ENCODE measurements around the gene TXNIP.
A peak's percentile ranks its signal among the peaks of the same experiment; 100 is the strongest.

TXNIP gene

DNA sequence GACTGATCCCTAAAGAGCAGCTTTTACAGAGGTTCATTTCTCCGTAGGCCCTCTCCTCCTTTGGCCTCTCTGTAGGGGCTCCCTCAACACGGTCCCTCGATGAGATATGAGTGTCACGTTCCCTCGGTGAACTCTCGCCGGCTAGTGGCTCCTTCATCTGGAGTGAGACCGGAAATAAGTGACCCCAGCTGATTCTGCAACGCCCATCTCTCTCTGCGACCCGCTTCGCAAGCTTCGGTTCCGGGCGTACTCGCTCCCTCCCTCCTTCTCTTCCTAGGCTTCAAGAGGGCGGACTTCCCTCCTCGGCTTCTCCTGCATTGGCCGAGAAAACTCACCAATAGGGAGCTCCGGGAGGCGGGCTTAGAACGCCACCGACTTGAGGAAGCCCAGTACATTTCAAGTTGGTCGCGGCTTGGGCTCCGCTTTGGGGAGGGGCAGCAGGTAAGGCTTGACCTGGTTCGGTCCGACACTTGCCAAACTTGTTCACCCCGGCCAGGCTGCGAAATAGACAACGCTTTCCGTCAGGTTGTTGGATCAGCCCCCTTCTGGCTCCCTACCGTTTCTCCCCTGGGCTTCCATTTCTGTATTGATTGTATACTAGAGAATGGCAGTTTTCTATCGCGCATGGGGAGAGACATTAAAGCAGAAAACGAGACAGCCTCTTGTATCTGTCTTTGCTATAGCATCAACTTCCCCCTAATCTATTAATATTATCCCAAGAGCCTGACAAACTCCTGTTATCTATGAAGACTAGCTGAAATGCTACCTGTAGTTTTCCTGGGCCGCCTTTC, 31.9 kb downstream of the TXNIP start, which contains the start of the genes ANKRD34A and POLR3GL:
TSS of gene ANKRD34A (minus strand) at position 248 of the 791 bp plus-strand sequence. CDS start 2,816 bp downstream, outside the sequence.
TSS of gene POLR3GL (plus strand) at position 363 of the 791 bp plus-strand sequence. CDS start 10,176 bp downstream, outside the sequence.
- peak; percentile 57 to 90 (median 74) for DNase-seq (ENCODE audit: low read depth in 4 of 4, low spot score in 1 of 4)

DNA sequence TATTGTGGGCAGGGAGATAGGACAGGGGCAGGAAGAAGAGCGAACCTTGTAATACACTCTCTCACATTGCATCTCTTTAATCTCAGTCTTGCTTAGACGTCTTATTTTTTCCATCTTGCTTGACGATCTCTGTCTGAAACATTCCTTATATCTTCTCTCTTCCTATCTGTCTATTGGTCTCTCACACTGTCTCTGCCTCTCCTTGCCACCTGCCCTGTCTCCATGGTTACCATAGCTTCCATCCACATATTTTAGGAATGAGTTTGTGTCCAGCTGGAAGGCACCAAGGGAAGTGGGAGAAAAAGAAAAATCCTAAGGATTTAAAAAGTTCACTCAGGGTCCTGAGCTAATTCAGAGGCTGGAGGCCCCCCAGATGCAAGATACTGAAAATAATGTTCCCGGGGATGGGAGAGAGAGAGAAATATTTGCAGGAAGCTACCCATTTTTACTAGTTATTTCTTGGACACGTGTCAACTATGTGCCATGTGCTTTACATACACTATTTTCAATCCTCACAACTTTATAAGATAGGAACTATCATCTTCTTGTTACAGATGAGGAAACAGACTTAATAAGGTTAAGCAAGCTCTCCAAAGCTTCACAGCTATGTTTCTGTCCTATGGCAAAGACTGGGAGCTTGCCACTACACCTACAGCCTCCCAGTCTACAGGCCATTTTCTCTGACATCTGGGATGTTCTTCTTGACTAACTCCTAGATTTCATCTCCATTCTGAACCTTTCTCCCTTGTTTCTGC, 32.9 kb downstream of the TXNIP start:
- no peak for DNase-seq (ENCODE audit: low read depth in 4 of 4, low spot score in 1 of 4)

DNA sequence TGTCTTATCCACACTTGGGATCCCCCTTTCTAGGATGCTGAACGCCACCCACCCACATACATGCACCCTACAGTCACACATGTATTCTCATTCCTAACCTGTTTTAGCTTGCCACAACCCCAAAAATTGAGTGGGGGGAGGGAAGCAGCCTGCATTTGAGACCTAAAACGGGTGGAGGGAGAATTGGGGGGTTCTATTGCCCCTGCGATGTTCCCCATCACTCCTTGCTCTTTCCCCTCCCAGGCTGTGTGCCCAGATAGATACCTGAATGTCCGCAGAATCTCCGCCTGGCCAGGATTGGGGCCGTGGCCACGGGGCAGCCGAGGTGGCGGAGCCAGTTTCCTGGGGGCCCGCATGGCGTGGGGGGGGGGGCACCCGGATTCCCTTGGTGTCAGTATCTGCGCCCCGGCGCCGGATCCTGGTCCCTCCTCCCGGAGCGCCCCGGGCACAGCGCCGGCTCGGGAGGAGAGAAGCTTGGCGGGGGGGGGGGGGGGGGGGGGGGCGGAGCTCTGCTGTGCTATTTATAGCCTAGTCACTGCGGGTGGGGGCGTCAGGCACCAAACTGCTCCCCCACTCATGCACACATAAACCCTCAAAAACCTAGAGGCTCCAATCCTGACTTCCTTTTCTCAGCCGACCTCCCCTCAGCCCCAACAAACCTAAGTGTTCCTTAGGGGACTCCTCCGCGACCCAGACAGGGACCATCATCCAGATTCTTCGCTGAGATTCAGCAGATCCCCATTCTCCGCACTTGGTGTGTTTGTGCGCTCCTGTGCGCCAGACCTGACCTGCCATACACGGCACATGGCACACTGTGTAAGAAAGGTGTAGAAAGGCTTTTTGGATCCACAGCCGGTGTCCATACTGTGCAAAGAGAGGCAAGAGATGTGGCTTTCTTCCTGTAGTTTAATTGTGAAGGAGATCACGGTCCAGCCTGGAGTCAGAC, 33.9 kb downstream of the TXNIP start:
- no peak for DNase-seq (ENCODE audit: low read depth in 4 of 4, low spot score in 1 of 4)

DNA sequence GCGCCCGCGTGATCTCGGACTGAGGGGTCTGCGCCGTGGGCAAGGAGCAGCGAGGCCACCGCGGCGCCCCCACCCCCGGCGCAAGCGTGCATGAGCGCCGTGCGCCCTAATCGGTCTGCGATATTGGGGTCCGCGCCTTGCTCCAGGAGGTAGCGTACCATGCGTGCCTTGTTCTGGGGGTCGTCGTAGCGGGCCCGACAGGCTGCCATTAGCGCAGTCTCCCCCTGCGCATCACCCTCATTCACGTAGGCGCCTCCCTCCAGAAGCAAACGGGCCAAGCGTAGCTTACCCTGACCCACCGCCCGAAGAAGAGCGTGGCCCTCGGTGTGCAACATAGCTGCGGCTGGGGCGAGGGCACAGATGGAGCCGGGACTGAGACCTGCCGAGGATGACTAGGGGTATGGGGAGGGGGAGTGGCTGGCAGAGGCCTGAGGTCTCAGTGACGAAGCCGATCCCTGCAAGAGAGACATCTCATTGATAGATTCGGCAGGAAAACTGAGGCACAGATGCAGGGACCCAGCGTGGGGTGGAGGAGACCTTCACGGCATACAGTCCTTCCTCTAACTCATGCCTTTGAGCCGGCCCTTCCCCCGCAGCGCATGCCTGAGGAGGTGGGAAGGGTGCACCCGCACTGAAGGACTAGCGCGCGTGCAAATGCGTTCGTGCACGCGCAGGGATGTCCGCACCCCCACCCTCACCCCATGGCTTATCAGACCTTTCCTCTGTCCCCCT, 34.8 kb downstream of the TXNIP start:
- DNase-seq (ENCODE audit: low read depth in 4 of 4, low spot score in 1 of 4) = peak in 1 of 4 experiments; percentile 57

DNA sequence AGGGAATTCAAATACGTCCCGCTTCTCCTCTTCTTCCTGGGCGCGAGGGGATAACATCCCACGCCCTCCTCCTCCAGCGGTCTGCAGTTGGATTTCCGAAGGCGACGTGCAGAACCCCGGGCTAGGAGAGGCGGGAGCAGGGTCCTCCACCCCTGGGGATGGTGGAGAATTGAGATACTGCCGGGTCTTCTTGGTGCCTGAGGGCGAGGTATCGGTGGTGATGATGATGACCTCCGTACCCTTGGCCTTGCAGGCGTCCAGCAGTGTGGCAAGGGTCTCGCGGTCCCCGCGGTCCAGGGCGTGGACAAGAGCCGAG, 35.3 kb downstream of the TXNIP start:
- DNase-seq (ENCODE audit: low read depth in 4 of 4, low spot score in 1 of 4) = no peak

DNA sequence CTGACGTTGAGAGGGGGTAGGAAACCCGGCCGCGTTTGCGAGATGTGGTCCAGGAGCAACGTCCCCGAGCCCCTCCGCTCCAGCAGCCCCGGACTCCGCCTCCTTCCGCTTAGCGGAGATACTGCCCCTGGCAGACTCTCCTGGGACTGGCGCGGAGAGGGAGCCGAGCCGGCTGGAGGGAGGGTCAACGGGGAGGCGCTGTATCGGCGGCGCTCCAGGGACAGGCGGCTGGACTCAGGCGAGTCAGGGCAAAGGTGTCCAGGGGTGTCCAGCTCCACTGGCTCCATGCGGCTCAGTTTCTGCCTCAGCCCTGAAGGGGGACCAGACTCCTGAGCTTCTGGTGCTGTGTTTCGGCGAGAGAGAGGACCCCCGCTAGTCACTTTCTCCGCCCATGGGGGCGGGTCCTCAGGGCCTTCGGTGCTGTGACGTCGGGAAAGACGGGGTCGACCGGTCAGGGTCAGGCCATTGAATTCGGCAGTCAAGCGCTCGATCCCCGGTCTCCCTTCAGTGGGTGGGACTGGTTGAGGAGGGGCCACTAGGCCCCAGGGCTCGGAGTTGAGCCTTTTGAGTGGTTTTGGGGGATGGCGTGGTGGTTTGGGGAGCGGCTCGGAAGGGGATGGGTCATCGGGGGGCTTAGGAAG, 35.8 kb downstream of the TXNIP start:
- DNase-seq (ENCODE audit: low read depth in 4 of 4, low spot score in 1 of 4) = no peak

DNA sequence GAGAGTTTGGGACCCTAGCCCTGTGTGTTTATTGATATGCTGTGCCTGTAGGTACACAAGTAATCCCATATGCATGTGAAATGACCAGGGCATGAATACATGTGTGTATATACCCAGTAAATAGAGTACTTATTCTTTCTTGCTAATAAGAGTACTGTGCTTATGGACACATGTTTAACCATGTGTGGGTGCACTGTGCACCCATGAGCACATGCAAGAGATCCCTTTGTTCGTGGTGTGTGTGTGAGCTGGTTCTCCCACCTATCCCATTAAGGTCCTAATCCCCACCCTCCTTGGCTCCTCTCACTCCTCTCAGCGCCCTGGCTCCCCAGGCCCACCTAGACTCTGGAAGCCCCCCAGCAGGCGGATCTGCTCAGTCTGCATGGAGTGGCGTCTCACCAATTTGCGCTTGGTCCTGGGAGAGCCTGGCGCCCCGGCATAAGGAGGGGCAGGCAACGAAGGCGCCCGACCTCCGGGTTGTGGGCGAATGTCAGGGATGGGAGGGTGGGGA, 36.4 kb downstream of the TXNIP start:
- no peak for DNase-seq (ENCODE audit: low read depth in 4 of 4, low spot score in 1 of 4)

DNA sequence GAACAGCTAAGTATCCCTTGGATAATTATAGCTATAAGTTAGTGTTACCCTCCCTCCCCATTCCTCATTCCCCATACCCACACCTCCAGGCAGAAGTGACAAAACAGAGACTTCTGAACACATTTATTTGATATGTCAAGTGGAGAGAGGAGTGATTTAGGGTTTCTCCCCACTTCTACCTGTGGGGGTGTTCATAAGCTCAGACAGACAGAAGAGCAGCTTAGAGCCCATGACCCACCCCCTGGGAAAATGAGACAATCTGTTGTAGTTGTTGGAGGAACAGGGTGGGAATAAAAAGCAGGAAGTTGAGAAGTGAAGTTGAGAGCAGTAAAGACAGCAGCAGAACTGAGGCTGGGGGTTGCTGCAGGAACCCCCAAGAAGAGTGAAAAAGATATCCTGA, 37.0 kb downstream of the TXNIP start:
- DNase-seq (ENCODE audit: low read depth in 4 of 4, low spot score in 1 of 4) = no peak

DNA sequence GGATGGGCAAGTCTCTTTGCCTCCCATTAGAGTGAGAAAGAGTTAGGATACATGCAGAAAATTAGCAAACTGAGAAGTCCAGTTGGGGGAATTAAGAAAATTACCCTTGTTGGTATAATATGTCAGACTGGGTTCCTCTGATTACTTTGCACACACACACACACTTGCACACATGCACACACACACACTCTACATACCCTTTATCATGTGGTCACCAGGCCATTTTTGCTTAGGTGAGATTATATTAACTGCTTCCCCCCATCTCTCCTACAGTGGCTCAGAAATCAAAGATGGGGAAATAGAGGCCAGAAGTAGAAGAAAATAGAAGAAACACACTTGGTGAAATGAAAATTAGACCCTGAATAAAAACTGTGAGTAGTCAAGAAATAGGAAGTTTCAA, 37.6 kb downstream of the TXNIP start:
- no peak for DNase-seq (ENCODE audit: low read depth in 4 of 4, low spot score in 1 of 4)

DNA sequence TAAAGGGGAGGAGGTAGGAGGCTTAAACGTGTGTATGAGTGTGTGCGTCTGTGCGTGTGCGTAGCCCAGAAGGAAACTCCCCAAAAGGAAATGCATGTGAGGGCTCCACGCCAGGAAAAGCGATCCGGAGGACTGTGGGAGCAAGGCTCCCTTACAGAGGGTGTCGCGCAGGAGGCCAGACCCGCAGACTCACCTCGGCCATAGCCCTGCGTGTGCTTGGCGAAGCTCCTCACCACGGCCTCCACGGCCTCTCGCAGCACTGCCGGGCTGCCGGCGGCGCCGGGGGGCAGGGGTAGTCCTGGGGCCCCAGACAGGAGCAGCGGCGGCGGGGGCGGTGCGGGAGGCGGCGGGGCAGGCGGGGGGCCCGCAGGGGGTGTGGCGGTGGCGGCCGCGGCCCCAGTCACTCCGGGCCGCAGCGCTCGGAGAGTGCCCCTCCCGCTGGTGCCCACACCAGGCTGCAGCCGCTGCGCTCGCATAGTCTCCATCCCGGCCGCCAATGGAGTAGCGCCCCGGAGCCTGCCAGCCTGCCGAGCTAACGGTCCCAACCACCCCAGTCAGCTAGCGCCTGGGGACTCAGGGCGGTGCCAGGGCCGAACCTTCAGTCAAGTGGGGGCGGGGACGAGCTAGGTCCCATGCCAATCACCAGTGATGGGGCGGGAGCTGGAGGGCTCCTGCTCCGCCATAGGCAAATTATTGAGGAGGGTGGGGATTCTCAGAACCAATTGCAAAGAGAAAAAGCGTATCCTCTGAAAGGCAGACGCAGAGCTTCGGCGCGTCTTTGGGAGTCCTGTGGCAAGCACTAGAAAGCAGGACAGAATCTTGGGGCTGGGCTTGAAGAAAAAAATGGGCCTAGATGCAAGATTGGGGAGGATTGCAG, 38.7 kb downstream of the TXNIP start, which contains the start of gene LIX1L:
TSS of gene LIX1L (minus strand) at position 575 of the 877 bp plus-strand sequence. CDS start at position 485, 90 bp downstream.
- DNase-seq (ENCODE audit: low read depth in 4 of 4, low spot score in 1 of 4) = peak; percentile 86 to 94 (median 89)

DNA sequence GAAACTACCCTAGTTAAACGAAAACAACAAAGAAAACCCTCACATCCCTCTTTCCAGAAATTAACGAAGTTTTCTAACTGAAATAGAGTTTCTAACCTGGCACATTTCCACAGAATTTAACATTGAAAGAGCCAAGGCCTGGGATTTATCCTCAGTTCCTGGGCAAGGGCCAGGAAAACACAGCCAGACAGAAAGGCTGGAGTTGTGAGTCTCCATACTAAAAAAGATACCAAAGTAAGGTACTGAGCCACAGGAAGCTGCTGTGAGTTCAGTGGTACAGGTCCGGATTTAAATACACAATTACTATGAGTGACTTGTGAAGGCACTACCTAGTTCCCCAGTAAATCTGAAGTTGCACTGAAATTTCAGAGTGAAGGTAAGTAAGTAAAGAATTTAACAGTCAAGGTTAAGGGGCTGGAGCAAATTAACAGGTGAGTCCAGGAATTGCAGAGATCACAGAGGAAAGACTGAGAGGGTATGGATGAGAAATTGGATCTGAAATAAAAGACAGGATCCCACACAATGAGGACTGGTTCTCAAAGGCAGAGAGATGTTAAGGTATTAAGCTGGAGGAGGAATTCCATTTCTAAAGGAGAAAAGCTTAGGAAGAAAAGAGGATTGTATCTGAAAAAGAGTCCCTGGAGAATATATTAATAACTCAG, 39.5 kb downstream of the TXNIP start:
- no peak for DNase-seq (ENCODE audit: low read depth in 4 of 4, low spot score in 1 of 4)

DNA sequence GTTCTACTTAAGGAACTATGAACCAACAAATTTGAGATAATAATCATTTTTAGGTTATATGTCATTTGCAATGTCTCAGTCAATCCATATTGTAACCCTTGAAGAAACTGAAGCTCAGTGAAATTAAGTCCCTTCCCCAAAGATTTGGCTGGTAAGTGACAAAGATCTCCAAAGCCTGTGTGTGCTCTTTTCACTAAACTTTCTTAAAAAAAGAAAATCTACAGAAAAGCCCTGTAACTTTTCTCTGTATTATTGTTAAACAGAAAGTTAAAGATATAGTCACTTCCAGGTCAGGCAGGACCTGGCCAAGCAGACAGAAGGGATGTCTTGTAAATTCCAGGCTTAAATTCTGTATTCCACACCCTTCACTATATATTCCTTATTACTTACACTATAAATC, 40.0 kb downstream of the TXNIP start:
- DNase-seq (ENCODE audit: low read depth in 4 of 4, low spot score in 1 of 4) = no peak

DNA sequence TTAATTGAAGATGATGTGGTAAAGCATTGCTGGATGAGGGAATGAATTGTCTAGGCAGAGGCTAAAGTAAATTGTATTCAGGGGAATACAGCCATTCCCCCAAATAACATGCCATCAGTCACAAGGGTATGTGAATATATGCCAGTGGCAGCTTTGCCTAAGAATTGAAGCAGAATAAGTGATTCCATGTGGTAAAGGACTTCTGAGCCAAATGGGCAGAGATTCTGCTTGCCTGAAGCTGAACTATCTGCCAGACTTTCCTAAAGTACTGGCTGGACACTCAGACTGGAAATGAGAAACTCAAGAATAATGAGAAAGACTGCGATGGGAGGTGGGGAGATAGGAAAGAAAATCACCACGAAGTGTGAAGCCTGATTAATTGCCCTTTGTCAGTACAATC, 40.9 kb downstream of the TXNIP start:
- DNase-seq (ENCODE audit: low read depth in 4 of 4, low spot score in 1 of 4) = no peak

DNA sequence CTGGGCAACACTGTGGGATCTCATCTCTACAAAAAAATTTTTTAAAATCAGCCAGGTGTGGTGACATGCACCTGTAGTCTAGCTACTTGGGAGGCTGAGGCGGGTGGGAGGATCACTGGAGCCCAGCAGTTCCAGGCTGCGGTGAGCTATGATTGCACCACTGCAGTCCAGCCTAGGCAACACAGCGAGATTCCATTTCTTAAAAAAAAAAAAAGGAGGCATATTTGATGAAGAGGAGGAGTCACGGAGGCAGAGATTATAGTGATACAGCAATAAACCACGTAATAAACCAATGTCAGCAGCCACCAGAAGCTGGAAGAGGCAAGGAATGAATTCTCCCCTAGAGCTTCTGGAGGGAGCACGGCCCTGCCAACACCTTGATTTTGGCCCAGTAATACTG, 42.5 kb downstream of the TXNIP start:
- DNase-seq (ENCODE audit: low read depth in 4 of 4, low spot score in 1 of 4) = no peak

DNA sequence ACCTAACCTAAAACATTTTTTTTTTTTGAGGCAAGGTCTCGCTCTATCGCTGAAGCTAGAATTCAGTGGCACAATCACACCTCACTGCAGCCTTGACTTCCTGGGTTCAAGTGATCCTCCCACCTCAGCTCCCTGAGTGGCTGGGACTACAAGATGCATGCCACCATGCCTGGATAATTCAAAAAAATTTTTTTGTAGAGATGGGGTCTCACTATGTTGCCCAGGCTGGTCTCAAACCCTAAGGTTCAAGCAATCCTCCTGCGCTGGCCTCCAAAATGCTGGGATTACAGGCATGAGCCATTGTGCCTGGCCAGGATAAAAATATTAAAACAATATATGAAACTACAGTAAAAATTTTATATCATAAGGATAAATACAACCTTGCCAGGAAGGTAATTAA, 43.5 kb downstream of the TXNIP start:
- no peak for DNase-seq (ENCODE audit: low read depth in 4 of 4, low spot score in 1 of 4)

DNA sequence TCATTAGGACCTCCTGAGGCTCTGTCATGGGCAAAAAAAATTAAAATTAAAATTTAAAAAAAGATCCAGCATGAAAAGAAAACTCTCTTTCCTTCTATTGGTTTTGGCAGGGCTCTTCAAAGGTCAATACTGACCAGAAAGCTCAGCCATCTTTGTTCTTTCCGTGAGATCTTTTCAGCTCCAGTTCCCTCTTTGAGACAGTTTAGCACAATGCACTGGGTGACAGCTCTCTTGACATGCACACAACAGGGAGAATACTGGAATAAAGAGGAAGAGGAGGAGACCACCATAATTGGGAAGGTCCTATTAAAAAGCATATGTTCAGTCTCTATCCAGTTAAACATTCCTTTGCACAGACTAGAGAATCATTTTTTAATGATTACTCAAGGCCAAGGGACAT, 44.9 kb downstream of the TXNIP start:
- DNase-seq (ENCODE audit: low read depth in 4 of 4, low spot score in 1 of 4) = no peak

DNA sequence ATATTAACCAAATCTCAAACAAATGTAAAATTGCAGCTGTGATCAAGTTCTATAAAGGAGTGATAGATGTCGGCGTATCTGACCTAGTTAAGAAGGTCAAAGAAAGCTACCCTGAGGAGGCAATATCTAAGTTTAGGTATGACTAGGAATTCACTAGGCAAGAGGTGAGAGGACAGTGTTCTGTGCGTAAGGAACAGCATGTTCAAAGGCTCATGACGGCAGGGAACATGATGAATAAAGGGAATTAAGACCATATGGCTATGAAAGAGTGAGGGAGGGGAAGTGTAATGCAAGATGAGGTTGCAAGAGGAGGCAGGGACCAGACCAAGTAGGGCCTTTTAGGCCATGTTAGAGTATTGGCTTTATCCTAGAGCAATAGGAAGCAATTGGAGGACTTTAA, 47.2 kb downstream of the TXNIP start:
- no peak for DNase-seq (ENCODE audit: low read depth in 4 of 4, low spot score in 1 of 4)

DNA sequence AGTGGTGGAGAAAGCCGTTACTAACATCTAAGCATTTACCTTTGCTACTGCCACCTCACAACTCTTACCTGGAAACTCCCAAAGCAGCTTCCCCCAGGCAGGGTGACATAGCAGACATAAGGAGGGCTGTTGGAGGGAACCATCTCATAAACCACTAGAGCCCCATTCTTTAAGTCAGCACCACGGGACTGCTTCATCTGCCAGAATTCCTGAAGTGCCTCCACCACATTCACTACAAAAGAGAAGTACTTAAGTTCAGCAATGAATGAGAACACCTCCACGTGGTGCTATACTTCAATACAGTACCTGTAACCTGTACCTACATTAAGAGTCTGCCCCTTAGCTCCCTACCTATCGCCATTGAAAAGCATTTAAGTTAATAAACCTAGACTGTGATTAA, 48.8 kb downstream of the TXNIP start:
- no peak for DNase-seq (ENCODE audit: low read depth in 4 of 4, low spot score in 1 of 4)
